ENCODE measurements around the gene CLEC16A. TPM values are rescaled to one million over a fixed set of nuclear protein-coding genes. Genes with fewer than 3 reads are reported as not detected.

Gene CLEC16A
- total RNA-seq, 1 donor from 2014 or later = 35.9 TPM

DNA sequence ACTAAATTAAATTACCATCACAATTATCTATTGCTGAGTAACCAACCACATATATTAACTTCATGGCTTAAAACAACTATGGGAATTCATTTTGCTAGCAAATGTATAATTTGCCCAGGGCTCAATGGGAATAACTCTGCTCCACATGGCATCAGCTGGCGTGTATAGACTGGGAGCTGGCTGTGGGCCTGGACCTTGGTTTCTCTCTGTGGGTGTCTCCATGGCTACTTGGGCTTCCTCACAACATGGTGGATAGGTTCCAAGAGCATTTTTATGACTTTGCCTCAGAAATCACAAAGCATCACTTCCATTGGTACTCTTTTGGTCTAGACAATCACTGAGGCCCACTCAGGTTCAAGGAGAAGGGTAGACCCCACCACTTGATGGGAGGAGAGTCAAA lies 166.8 kb downstream of the CLEC16A start:
- no peaks in the 10 kb centered on the region for H3K9me3 Mint-ChIP-seq
- peak overlapping the region; percentile 12 for H3K27ac Mint-ChIP-seq
- DNase-seq = no peak
- no peak overlapping the region for H3K4me3 Mint-ChIP-seq
- intact Hi-C loops (cut with micrococcal nuclease) = no loop called here
- H3K4me1 Mint-ChIP-seq = peaks cover 46% of the 10 kb centered on the region
- H3K27me3 Mint-ChIP-seq = no peaks in the 10 kb centered on the region
- H3K36me3 Mint-ChIP-seq (ENCODE audit: low read depth) = peaks cover 29% of the 10 kb centered on the region

GRCh38 chr16:11111856-11112634 lies 167.7 kb downstream of the CLEC16A start:
- H3K27ac Mint-ChIP-seq = no peak overlapping the region
- H3K4me1 Mint-ChIP-seq = peaks cover 47% of the 10 kb centered on the region
- H3K9me3 Mint-ChIP-seq = no peaks in the 10 kb centered on the region
- H3K27me3 Mint-ChIP-seq = no peaks in the 10 kb centered on the region
- no peak for DNase-seq
- intact Hi-C loops (cut with micrococcal nuclease) = no loop called here
- H3K36me3 Mint-ChIP-seq (ENCODE audit: low read depth) = peaks cover 33% of the 10 kb centered on the region
- H3K4me3 Mint-ChIP-seq = no peak overlapping the region

DNA sequence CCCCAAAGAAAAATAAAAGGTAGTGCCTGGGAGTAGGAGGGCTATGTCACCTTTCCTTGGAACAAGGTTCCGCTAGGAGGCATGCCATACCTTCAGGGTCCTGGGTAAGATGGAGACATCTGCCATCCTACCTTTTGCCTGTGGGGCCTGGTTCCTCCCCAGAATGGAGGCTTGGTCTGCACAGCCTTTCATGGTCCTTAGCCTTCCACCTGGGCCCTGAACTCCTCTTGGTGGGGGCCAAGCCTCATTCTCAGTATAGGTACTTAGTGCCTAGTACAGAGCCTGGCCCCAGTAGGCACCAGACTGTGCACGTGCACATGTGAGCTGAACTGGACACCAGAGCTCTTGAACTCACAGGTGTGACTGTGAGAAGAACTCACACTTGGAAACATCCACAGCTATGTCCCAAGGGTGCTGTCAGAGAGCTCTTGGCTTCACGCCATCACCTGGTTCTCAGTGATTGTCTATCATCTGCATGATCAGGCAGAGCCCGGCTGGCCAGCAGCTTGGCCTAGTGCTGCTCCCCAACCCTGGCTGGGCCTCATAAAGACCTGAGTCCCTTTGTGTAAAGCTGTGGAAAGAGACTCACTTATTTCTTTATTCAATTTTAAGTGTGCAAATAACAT lies 168.5 kb downstream of the CLEC16A start:
- intact Hi-C loops (cut with micrococcal nuclease) = no loop called here
- H3K27ac Mint-ChIP-seq = peak overlapping the region; percentile 40
- peak overlapping the region; percentile 16 for H3K4me3 Mint-ChIP-seq
- peaks cover 36% of the 10 kb centered on the region for H3K36me3 Mint-ChIP-seq (ENCODE audit: low read depth)
- no peaks in the 10 kb centered on the region for H3K9me3 Mint-ChIP-seq
- no peak for DNase-seq
- H3K27me3 Mint-ChIP-seq = no peaks in the 10 kb centered on the region
- peaks cover 48% of the 10 kb centered on the region for H3K4me1 Mint-ChIP-seq

- H3K27ac Mint-ChIP-seq = peak overlapping the region; percentile 85
- H3K4me3 Mint-ChIP-seq = peak overlapping the region; percentile 68
- no peaks in the 10 kb centered on the region for H3K27me3 Mint-ChIP-seq
- H3K36me3 Mint-ChIP-seq (ENCODE audit: low read depth) = peaks cover 43% of the 10 kb centered on the region
- intact Hi-C loops (cut with micrococcal nuclease) = loop anchor here (1.0 kb wide), 3 partner anchors 9 to 119 kb away; no protein-coding TSS in a partner anchor
- H3K4me1 Mint-ChIP-seq = peaks cover 53% of the 10 kb centered on the region
- H3K9me3 Mint-ChIP-seq = no peaks in the 10 kb centered on the region
- DNase-seq = peak; percentile 87
Observed at GRCh38 chr16:11114366-11115164, 170.2 kb downstream of the CLEC16A start.

GRCh38 chr16:11117576-11118211 lies 173.3 kb downstream of the CLEC16A start:
- Mint-ChIP-seq H3K27me3 (no peaks in the 10 kb centered on the region), H3K27ac (no peak overlapping the region), H3K9me3 (no peaks in the 10 kb centered on the region), H3K36me3 (ENCODE audit: low read depth) (peaks cover 48% of the 10 kb centered on the region), H3K4me3 (no peak overlapping the region), H3K4me1 (peaks cover 54% of the 10 kb centered on the region)
- DNase-seq = no peak
- intact Hi-C loops (cut with micrococcal nuclease) = no loop called here

DNA sequence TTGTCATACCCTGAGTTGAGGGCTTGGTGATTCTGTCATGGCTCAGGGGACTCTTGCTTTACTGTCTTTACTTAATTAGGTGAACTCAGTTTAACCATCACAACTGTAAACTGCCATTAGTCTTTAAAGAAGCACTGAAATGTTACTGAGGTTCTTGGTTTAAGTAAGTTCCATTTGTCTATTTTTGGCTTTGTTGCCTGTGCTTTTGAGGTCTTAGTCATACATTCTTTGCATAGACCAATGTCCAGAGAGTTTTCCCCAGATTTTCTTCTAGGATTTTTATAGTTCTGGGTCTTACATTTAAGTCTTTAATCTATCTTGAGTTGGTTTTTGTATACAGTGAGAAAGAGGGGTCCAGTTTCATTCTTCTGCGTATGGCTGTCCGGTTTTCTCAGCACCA lies 174.1 kb downstream of the CLEC16A start:
- Mint-ChIP-seq H3K4me1 (peaks cover 47% of the 10 kb centered on the region), H3K27ac (peak overlapping the region; percentile 19), H3K9me3 (no peaks in the 10 kb centered on the region), H3K27me3 (no peaks in the 10 kb centered on the region), H3K4me3 (no peak overlapping the region), H3K36me3 (ENCODE audit: low read depth) (peaks cover 50% of the 10 kb centered on the region)
- no peak for DNase-seq
- intact Hi-C loops (cut with micrococcal nuclease) = no loop called here

DNA sequence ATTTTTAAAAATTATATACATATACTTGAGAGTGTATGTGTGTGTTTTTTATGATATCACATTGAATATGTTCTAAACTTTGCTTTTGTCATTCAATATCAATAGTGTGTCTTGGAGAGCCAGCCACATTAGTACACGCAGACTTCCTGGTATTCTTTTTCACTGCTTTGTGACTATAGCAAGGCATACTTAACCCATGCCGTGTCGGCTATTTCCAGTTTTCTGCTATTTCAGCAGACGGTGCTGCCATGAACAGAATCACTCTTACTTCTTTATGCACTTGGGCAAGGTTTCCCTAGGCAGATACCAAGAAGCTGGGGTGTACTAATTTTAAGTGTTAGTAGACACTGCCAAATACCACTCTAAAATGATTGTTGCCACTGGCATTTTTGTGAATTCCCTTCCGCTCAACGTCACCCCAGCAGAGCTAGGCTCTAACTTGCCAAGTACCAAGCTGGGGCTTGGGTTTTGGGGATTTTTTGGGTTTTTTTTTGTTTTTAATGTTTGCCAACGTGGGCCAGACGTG lies 176.8 kb downstream of the CLEC16A start:
- Mint-ChIP-seq H3K36me3 (ENCODE audit: low read depth) (peaks cover 66% of the 10 kb centered on the region), H3K4me1 (peaks cover 31% of the 10 kb centered on the region), H3K9me3 (no peaks in the 10 kb centered on the region), H3K27ac (no peak overlapping the region), H3K4me3 (no peak overlapping the region), H3K27me3 (no peaks in the 10 kb centered on the region)
- DNase-seq = no peak
- intact Hi-C loops (cut with micrococcal nuclease) = no loop called here

DNA sequence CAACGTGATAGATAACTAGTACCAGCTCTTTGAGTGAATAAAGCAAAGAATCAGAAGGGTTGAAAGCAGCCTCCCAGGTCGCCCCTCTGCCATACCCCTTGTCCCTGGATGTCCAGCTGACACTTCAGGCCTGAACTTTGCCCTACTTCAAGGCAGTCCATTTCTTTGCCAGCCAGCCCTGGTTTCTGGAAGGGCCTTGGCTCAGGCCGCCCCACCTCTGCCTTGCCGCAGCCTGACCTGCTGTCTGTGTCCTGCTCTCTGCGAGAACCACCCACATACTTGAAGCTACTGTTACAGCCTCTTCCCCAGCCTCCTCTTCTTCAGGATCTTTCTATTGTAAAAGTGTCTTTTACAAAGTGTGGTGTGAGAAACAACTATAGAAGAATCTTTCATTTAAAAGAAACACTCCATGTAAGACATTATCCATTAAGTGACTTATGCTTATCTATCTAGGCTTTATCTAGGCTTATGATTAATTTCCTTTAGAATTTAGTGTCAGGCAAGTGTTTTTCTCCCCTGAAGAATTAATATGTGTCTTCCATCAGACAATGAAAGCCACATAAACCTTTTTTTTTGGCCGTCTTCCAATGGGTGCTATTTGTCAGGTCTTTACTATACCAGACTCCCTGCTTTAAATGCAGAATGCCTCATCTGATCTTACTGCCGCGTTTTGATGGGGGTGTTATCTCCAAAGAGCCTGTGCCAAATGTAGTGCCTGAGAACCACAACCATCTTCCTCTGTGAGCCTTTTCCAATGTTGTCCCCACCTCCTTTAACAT lies 177.7 kb downstream of the CLEC16A start:
- peaks cover 64% of the 10 kb centered on the region for H3K36me3 Mint-ChIP-seq (ENCODE audit: low read depth)
- H3K9me3 Mint-ChIP-seq = no peaks in the 10 kb centered on the region
- no peak overlapping the region for H3K27ac Mint-ChIP-seq
- no peak overlapping the region for H3K4me3 Mint-ChIP-seq
- no peaks in the 10 kb centered on the region for H3K27me3 Mint-ChIP-seq
- DNase-seq = no peak
- H3K4me1 Mint-ChIP-seq = peaks cover 32% of the 10 kb centered on the region
- intact Hi-C loops (cut with micrococcal nuclease) = no loop called here

GRCh38 chr16:11123666-11124065 lies 179.3 kb downstream of the CLEC16A start:
- Mint-ChIP-seq H3K36me3 (ENCODE audit: low read depth) (peaks cover 65% of the 10 kb centered on the region), H3K4me3 (no peak overlapping the region), H3K9me3 (no peaks in the 10 kb centered on the region), H3K27ac (peak overlapping the region; percentile 16), H3K4me1 (peaks cover 32% of the 10 kb centered on the region), H3K27me3 (no peaks in the 10 kb centered on the region)
- DNase-seq = no peak
- intact Hi-C loops (cut with micrococcal nuclease) = no loop called here

DNA sequence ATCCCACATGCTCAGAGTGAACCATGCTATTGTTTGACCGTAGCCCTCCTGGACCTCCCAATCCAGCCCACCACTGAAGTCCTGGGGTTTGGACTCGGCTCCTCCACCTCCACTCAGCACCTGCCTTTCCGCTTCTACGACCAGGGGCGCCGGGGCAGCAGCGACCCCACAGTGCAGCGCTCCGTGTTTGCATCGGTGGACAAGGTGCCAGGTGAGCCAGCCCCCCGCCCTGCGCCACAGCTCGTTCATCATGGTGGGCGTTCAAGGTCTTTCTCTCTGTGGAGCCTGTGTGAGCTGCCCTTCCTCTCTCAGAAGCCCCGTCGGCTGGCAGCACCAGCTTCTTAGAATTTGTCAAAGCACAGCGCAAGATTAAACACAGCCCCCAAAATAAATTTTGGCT lies 181.6 kb downstream of the CLEC16A start:
- Mint-ChIP-seq H3K9me3 (no peaks in the 10 kb centered on the region), H3K4me1 (peaks cover 47% of the 10 kb centered on the region), H3K4me3 (no peak overlapping the region), H3K27ac (no peak overlapping the region), H3K27me3 (no peaks in the 10 kb centered on the region), H3K36me3 (ENCODE audit: low read depth) (peaks cover 53% of the 10 kb centered on the region)
- no peak for DNase-seq
- intact Hi-C loops (cut with micrococcal nuclease) = no loop called here

DNA sequence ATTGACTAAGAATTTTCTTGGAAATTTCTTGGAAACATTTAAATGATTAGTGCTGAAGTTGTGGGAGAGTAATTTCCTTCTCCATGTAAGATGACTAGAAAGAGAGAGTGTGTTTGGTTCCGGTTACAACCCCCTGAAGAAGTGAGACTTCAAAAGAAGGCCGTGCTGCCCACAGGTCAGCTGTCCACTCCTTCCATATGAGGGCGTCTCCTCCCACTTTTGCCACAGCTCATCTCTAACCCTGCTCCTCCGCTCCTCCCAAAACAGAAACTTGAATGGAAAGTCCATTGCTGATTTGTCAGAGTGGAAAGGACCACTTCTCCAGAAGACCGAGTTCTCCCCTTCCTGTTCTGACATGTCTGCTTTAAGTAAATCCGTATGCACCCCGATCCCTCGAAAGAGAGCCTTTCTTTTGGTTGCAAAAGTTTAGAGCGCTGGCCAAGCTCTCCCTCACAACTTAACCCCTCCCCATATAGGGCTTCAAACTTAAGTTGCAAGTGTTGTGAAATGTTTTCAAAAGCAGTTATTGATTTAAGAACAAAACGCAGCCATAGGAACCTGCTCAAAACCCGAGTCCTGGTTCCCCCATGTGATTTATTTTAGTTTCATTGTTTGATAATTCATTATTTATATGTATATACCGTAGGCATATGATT lies 182.2 kb downstream of the CLEC16A start:
- Mint-ChIP-seq H3K9me3 (no peaks in the 10 kb centered on the region), H3K36me3 (ENCODE audit: low read depth) (peaks cover 52% of the 10 kb centered on the region), H3K4me1 (peaks cover 49% of the 10 kb centered on the region), H3K27me3 (no peaks in the 10 kb centered on the region), H3K27ac (no peak overlapping the region), H3K4me3 (no peak overlapping the region)
- intact Hi-C loops (cut with micrococcal nuclease) = no loop called here
- DNase-seq = no peak

DNA sequence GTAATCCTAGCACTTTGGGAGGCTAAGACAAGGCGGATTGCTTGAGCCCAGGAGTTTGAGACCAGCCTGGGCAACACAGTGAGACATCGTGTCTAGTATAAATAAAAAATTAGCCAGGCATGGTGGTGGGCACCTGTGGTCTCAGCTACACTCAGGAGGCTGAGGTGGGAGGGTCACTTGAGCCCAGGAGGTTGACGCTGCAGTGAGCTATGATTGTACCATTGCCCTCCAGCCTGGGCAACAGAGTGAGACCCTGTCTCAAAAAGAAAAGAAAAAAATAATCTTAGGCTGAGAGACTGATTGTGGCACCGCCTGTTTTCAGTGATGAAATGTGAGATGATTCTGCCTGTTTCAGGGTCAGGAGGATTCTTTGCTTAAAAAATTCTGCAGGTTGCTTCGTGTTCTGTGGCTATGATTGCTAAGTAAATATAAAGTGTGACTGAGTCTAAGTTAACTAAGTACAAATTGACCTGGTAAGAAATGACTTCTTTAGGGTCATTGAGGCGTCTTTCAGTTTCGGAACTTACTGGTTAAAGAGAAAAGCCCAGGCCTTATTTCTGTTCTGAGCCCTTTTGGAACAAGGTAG lies 183.3 kb downstream of the CLEC16A start:
- no peak for DNase-seq
- no peaks in the 10 kb centered on the region for H3K27me3 Mint-ChIP-seq
- no peak overlapping the region for H3K4me3 Mint-ChIP-seq
- H3K4me1 Mint-ChIP-seq = peaks cover 54% of the 10 kb centered on the region
- H3K36me3 Mint-ChIP-seq (ENCODE audit: low read depth) = peaks cover 52% of the 10 kb centered on the region
- intact Hi-C loops (cut with micrococcal nuclease) = no loop called here
- no peak overlapping the region for H3K27ac Mint-ChIP-seq
- no peaks in the 10 kb centered on the region for H3K9me3 Mint-ChIP-seq
